Prostate gland (tissue), 2 donors: ENCODE measurements around the gene FUZ.

Experiments
- POLR2A ChIP-seq: fragments of 450-650 bp; IDR thresholded peaks from one replicate; pipeline ENCODE4 v1.6.1; 2016; ENCODE audit warnings: antibody characterized with exemption, mild to moderate bottlenecking
- TF ChIP-seq, protein P1 (sequence below), 4 experiments: fragments of 200-600 bp in 2 of 4; fragments of 450-650 bp in 2 of 4; sonication (generic) in 2 of 4; IDR thresholded peaks; 1 replicate in 3 of 4; 2 replicates in 1 of 4; pipeline ENCODE4 v1.5.1; 2016 to 2019; ENCODE audit warnings: antibody characterized with exemption in 4 of 4, mild to moderate bottlenecking in 2 of 4, moderate library complexity in 2 of 4

DNA sequence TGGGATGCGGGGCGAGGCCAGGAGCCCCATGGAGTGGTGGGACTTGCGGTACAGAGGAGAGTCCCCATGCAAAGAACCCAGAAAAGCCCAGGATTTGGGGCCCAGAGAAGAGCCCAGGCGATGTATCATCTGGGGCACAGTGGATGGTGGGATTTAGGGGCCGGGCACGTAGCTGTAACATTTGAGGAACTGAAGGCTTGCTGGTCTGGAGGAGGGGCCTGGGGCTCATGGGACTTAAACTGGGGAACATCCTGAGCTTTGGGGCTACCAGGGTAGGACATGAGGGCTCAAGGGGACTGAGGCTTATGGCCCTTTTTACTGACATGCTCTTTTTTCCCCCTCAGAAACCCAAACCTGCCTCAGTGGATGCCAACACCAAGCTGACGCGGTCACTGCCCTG is 18.5 kb upstream of the FUZ start:
- TF ChIP-seq, protein P1, sequence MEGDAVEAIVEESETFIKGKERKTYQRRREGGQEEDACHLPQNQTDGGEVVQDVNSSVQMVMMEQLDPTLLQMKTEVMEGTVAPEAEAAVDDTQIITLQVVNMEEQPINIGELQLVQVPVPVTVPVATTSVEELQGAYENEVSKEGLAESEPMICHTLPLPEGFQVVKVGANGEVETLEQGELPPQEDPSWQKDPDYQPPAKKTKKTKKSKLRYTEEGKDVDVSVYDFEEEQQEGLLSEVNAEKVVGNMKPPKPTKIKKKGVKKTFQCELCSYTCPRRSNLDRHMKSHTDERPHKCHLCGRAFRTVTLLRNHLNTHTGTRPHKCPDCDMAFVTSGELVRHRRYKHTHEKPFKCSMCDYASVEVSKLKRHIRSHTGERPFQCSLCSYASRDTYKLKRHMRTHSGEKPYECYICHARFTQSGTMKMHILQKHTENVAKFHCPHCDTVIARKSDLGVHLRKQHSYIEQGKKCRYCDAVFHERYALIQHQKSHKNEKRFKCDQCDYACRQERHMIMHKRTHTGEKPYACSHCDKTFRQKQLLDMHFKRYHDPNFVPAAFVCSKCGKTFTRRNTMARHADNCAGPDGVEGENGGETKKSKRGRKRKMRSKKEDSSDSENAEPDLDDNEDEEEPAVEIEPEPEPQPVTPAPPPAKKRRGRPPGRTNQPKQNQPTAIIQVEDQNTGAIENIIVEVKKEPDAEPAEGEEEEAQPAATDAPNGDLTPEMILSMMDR (IDR thresholded peaks at IDR 0.05), result no peak
- no peak for TF ChIP-seq POLR2A
